SHP77 treated with DMSO at 0.1 percent for 48 hours (cell line): ENCODE measurements around the gene GPR35.
"Not testable (repeated sequence)": the region's sequence is repeated elsewhere in the genome, so short reads cannot be mapped to it uniquely, and the experiment has no call there.

Experiments
- DNase-seq: peaks from one replicate; lab custom pipeline; 2025; lab: John Stamatoyannopoulos, UW

The GPR35 gene

DNA sequence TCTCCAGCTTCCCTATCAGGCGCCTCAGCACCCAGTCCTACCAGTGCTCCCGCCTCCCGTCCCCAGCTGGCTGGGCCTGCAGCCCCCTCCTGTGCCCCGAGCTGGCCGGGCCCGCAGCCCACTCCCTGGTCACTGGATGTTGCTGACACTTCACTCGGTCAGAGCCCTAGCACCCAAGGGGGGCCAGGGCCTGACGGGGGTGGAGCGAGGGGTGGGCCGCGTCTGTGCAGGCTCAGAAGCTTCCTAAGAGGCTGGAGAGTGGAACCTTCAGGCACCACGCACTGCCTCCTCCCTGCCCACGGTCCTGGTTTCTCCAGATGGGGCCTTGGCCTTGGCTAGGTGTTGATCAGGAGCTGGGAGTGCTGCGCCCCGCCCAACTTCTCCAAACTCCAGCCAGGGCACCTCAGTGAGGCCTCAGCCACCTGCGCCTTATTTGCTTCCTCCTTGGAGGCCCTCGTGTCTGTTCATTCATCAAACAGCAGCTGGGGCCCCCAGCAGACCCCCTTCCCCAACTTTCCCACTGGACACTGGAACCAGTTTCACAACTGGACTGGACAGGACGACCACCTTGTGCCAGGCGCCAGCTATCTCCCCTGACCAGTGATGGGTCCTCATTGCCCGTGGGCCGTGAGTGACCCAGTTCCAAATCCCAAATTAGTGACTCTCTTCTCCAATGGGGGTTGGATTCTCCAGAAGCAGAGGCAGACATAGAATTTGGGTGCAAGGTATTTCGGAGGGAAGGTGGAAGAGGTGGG is 22.0 kb upstream of the GPR35 start:
- no peak for DNase-seq

- no peak for DNase-seq
Measured at GRCh38 chr2:240603846-240604245, 21.4 kb upstream of the GPR35 start.

- DNase-seq, result peak; percentile 77
Measured at GRCh38 chr2:240604291-240604938, 20.9 kb upstream of the GPR35 start.

- DNase-seq, result no peak
Measured at GRCh38 chr2:240604939-240605716, 20.2 kb upstream of the GPR35 start.

DNA sequence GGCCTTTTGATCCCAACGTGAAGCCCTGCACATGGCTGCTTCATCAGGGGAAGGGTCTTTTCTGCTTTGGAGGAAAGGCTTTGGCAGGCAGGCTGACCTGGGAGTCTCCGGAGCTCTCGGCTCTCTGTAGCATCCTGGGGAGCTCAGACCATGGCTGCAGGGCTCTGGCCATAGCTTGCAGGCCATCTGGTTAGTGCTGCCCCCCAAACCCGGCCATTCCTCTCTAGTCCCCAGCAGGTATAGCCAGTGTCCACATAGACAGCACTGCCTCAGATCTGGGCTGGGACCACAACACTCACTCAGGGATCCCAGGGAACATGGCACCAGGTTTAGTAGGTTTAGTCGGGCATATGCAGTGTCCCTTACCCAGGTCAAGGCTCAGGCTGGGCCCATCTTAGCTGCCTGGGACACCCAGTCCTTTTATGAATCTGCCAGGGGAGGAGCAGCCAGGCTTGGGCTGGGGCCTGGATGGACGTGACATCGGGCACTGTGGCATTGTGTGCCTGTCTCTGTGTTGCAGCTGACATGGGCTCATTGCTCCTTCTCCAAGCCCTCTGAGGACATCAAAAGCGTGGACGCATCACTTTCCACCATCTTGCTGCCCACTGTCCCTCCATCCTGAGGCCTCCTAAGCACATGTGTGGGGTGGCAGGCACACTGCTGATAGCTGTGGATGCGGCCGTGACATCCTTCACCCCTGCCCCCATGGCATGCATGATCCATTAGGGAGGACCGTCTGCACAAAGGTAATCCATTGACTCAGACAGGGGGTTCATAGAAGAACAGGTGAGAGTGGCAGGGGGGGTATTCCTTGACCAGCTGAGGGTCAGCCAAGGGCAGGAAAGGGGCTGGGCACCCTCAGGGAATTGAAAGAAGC is 19.2 kb upstream of the GPR35 start:
- DNase-seq, result no peak

- DNase-seq, result no peak
Measured at GRCh38 chr2:240611601-240612210, 13.6 kb upstream of the GPR35 start.

DNA sequence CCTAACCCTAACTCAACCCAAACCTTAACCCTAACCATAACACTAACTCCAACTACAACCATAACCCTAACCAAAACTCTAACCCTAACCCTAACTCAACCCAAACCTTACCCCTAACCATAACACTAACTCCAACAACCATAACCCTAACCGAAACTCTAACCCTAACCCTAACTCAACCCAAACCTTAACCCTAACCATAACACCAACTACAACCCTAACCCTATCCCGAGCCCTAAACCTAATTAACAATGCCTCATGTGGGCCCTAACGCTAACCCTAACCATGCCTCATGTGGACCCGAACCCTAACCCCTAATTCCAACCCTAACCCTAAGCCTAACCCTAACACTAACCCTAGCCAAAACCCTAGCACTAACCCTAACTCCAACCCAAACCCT is 11.5 kb upstream of the GPR35 start:
- no peak for DNase-seq

GRCh38 chr2:240614391-240614790 is 10.9 kb upstream of the GPR35 start:
- no peak for DNase-seq

DNA sequence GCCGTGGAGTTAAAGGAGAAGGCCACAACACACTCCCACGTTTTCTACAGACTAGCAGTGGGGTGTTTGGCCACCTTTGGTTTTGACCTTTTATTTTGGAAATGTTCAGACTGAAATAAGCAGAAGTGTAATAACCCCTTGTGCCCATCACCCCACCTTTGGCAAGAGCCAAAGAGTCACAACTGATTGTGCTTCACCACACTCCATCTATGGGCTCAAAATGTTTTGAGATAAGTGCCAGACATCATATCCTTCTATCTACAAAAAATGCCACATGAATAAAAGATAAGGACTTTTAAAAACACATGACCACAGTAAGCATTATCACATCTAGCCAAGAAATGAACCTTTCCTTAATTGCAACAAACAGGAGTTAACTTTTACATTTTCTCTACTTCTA is 9.9 kb upstream of the GPR35 start:
- DNase-seq, result no peak

DNA sequence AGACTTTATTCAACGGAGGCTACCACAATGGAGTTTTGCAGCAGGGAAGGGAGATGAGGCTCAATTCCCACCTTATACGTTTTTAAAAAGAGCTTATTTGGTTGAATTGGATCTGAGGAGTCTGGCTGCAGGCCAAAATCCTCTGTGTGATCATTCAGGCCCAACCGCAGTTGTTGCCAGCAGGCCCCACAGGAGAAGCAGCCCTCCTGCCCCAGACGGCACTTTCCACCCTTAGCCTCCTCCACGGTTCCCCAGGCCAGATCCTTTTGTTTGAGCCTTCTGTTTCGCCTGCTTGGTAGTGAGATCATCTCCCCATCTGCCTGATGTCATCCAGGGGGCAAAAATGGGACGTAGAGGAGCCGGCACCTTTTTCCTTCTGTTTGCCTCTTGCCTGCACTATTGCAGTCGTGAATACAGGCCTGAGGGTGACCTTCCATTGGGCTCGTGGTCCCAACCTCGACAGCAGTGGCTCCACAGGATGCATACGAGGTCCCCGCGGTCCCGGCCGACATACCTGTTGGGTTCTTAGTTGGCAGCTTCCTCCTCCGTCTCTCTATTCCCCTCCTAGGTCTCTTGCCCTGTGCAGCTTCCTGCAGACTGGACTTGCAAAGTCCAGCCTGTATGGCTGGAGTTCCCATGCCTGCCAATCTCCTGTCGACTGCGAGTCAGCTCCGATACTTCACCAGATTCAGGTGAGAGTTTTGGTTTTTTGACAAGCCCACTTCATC is 9.3 kb upstream of the GPR35 start:
- no peak for DNase-seq

DNA sequence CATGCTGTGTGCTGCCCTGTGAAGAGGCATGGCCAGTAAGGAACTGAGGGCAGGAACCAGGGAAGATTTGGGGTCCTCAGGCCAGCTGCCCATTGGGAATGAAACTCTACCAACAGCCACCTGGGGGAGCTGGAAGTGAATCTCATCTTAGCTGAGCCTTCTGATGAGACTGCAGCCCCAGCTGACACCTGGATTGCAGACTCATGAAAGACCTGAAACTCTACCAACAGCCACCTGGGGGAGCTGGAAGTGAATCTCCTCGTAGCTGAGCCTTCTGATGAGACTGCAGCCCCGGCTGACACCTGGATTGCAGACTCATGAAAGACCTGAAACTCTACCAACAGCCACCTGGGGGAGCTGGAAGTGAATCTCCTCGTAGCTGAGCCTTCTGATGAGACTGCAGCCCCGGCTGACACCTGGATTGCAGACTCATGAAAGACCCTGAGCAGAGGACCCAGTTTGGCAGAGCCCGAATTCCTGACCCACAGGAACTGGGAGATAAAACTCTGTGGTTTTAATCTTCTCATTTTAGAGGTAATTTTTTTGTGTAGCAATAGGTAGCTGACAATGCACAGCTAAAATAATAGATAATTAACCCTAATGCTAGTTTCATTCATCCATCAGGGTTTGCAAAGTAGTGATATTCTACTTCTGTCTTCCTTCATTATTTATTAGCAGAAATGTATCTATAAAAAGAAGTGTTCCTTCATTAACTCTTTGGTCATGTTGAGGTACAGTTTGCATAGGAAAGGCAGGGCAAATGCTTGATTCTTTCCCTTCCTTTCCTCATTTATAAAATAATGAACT is 8.2 kb upstream of the GPR35 start:
- not testable (repeated sequence) for DNase-seq

- DNase-seq, result no peak
Measured at GRCh38 chr2:240618776-240619175, 6.5 kb upstream of the GPR35 start.

- no peak for DNase-seq
Measured at GRCh38 chr2:240619506-240620148, 5.7 kb upstream of the GPR35 start.

DNA sequence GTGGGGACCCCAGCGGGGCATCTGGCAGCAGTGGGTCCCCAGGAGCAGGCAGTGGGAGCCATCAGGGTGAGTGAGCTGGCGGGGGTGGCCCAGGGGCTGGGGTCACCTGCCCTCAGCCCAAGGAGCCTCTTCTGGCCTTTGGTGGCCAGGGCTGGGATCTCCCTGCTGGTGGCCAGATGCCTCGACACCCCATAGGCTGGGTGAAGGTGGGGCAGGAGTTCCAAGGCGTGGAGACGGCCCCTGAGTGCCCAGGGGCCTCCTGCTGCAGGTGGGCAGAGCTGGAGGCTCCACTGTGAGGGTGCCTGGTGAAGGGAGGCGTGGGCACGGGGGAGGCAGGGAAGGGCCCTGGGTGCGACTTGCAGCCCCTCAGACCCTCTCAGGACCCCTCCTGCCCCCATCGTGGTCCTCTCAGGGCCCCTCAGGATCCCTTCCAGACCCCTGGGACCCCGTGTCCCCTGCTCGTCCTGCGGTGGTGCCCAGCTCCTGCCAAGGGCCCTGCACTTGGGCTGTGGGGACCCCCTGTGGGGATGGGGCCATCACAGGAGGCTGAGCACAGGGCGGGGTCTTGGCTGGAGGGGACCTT is 5.0 kb upstream of the GPR35 start:
- DNase-seq, result no peak

- DNase-seq, result no peak
Measured at GRCh38 chr2:240620859-240621258, 4.4 kb upstream of the GPR35 start.

GRCh38 chr2:240622060-240622411 is 3.2 kb upstream of the GPR35 start:
- no peak for DNase-seq

DNA sequence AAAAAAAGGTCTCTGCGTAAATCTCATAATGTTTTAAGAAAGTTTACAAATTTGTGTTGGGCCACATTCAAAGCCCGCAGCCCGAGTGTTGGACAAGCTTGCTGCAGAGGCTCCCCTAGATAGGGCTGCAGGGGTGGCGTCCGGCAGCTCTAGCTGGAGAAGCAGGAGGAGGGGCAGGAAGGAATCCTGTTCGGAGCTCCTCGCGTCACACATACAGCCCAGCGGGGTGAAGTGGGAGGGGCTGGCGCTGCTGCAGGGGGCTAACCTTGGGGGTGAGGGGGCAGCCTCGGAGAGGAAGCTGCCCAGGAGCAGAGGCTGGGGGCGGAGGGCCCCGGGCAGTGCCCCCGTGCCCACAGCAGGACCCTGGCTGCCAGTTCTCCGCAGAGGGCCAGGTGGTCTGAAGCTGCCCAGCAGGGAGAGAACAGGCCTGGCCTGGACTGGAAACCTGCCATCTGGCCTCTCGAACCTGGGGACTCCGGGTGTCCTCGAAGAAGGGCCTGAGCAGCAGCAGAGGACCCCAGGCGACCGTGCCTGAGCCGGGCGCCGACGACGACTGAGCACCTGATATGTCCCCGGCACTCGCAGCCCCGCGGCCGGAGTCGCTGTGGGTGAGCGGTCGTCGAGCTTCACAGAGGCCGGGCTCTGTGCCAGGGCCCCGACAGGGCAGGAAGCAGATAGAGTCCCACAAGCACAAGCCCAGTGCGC is 2.6 kb upstream of the GPR35 start:
- DNase-seq, result peak; percentile 23

DNA sequence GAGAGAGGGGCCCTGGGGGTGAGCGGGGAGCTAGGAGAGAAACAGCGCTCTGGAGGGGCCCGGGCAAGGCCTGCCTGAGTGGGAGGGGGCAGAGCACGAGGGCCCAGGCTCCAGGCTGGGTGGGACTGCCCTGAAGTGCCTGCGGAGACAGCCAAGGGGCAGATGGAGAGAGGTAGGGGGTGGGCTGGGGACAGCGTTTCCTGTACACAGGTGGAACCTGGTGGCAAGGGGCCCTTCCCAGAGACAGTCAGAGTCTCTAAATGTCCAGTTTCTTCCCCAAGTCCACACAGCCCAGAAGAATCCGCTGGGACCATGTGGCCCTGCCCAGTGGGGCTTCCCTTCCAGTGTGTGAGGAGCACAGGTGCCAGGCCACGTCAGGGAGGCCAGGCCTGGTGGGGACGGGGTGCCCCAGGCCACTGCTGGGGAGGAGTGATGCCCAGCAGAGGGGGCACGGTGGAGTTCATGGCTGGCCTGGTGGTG is 1.7 kb upstream of the GPR35 start:
- no peak for DNase-seq
